ENCODE measurements around the gene MPHOSPH8.

The MPHOSPH8 gene

GRCh38 chr13:19661561-19661960 lies 28.1 kb downstream of the MPHOSPH8 start:
- no peak for TF ChIP-seq CTCF (conservative IDR thresholded peaks at IDR 0.05)
- no peak overlapping the region for H3K27ac ChIP-seq

- H3K27ac ChIP-seq, result no peak overlapping the region
- no peak for TF ChIP-seq CTCF (conservative IDR thresholded peaks at IDR 0.05)
Measured at GRCh38 chr13:19663416-19663979, 30.0 kb downstream of the MPHOSPH8 start.

GRCh38 chr13:19664481-19665230 lies 31.2 kb downstream of the MPHOSPH8 start:
- no peak overlapping the region for H3K27ac ChIP-seq
- TF ChIP-seq CTCF (conservative IDR thresholded peaks at IDR 0.05), result no peak

- no peak overlapping the region for H3K27ac ChIP-seq
- TF ChIP-seq CTCF (conservative IDR thresholded peaks at IDR 0.05), result no peak
Measured at GRCh38 chr13:19665427-19665859, 32.0 kb downstream of the MPHOSPH8 start.

GRCh38 chr13:19668778-19669177 lies 35.3 kb downstream of the MPHOSPH8 start:
- no peak for TF ChIP-seq CTCF (conservative IDR thresholded peaks at IDR 0.05)
- no peak overlapping the region for H3K27ac ChIP-seq

GRCh38 chr13:19670147-19670546 lies 36.7 kb downstream of the MPHOSPH8 start:
- no peak for TF ChIP-seq CTCF (conservative IDR thresholded peaks at IDR 0.05)
- H3K27ac ChIP-seq, result no peak overlapping the region

GRCh38 chr13:19672990-19673389 lies 39.5 kb downstream of the MPHOSPH8 start:
- TF ChIP-seq CTCF (conservative IDR thresholded peaks at IDR 0.05), result no peak
- peak overlapping the region; percentile 55; the same call in 1 of the 2 replicates for H3K27ac ChIP-seq
